Measurements from ENCODE around the gene P2RY11.

- TF ChIP-seq EZH2 (optimal IDR thresholded peaks at IDR 0.05; ENCODE audit: low read depth, low read length) = no peak
- TF ChIP-seq, protein P1, sequence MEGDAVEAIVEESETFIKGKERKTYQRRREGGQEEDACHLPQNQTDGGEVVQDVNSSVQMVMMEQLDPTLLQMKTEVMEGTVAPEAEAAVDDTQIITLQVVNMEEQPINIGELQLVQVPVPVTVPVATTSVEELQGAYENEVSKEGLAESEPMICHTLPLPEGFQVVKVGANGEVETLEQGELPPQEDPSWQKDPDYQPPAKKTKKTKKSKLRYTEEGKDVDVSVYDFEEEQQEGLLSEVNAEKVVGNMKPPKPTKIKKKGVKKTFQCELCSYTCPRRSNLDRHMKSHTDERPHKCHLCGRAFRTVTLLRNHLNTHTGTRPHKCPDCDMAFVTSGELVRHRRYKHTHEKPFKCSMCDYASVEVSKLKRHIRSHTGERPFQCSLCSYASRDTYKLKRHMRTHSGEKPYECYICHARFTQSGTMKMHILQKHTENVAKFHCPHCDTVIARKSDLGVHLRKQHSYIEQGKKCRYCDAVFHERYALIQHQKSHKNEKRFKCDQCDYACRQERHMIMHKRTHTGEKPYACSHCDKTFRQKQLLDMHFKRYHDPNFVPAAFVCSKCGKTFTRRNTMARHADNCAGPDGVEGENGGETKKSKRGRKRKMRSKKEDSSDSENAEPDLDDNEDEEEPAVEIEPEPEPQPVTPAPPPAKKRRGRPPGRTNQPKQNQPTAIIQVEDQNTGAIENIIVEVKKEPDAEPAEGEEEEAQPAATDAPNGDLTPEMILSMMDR (IDR thresholded peaks at IDR 0.05; ENCODE audit: low read length) = no peak
These were observed 4.0 kb downstream of the P2RY11 start for GRCh38 chr19:10115392-10116084.
